Common myeloid progenitor, CD34-positive (primary cell): ENCODE measurements around the gene RASL11B.

ENCODE experiments used
- CTCF ChIA-PET: fragments of 350-600 bp; sonication (Branson Sonifier 250); formaldehyde crosslinking; loops from one replicate; lab custom pipeline; 2021; ENCODE audit warnings: antibody characterized with exemption; lab: Charles Lee
- POLR2A ChIA-PET: fragments of 350-600 bp; sonication (Branson Sonifier 250); formaldehyde crosslinking; loops from one replicate; lab custom pipeline; 2021; ENCODE audit warnings: antibody characterized with exemption; lab: Charles Lee
- DNase-seq, 3 donors: peaks; one replicate each; pipeline versions ENCODE4 v3.0.0 to v3.0.0-alpha.2; 2013
- H3K27ac ChIP-seq, 2 experiments: 1 replicate in 1 of 2; 2 replicates in 1 of 2; pipeline ENCODE4 v1.7.0; 2013; ENCODE audit warnings: inconsistent platforms in 2 of 2, low read length in 2 of 2, mild to moderate bottlenecking in 2 of 2, low read depth in 1 of 2, moderate library complexity in 1 of 2; ENCODE audit not compliant: severe bottlenecking in 2 of 2, insufficient read depth in 1 of 2, poor library complexity in 1 of 2
- H3K27me3 ChIP-seq, 5 experiments: replicated peaks in 2 of 5; 1 replicate in 3 of 5; 2 replicates in 2 of 5; pipeline versions ENCODE4 v1.6.1 to v1.7.0; 2013; ENCODE audit warnings: low read length in 4 of 5, mild to moderate bottlenecking in 2 of 5, moderate library complexity in 2 of 5, inconsistent platforms in 1 of 5; ENCODE audit not compliant: insufficient read depth in 5 of 5, control insufficient read depth in 4 of 5
- H3K36me3 ChIP-seq, 4 experiments: 1 replicate in 2 of 4; 2 replicates in 2 of 4; pipeline versions ENCODE4 v1.6.1 to v1.7.0; 2013; ENCODE audit warnings: low read length in 3 of 4, control low read depth in 1 of 4, mild to moderate bottlenecking in 1 of 4; ENCODE audit not compliant: control insufficient read depth in 4 of 4, insufficient read depth in 4 of 4
- H3K4me1 ChIP-seq, 4 experiments: 1 replicate in 3 of 4; 2 replicates in 1 of 4; pipeline versions ENCODE4 v1.6.1 to v1.7.1; 2013; ENCODE audit warnings: low read length in 3 of 4, mild to moderate bottlenecking in 3 of 4, control low read depth in 1 of 4, inconsistent platforms in 1 of 4, moderate library complexity in 1 of 4; ENCODE audit not compliant: control insufficient read depth in 4 of 4, insufficient read depth in 4 of 4; ENCODE audit errors: control extremely low read depth in 1 of 4
- H3K4me3 ChIP-seq, 7 experiments: 1 replicate in 4 of 7; 2 replicates in 3 of 7; pipeline versions ENCODE4 v1.5.1 to v1.7.0; 2013; ENCODE audit warnings: mild to moderate bottlenecking in 7 of 7, low read length in 6 of 7, moderate library complexity in 6 of 7, inconsistent platforms in 2 of 7, low read depth in 2 of 7, control low read depth in 1 of 7; ENCODE audit not compliant: insufficient read depth in 4 of 7, control insufficient read depth in 1 of 7; ENCODE audit errors: extremely low read depth in 1 of 7
- H3K9me3 ChIP-seq, 5 experiments: 1 replicate in 4 of 5; 2 replicates in 1 of 5; pipeline versions ENCODE4 v1.6.1 to v1.7.1; 2013; ENCODE audit warnings: low read length in 4 of 5, mild to moderate bottlenecking in 2 of 5, inconsistent platforms in 1 of 5, low read depth in 1 of 5, moderate library complexity in 1 of 5; ENCODE audit not compliant: control insufficient read depth in 4 of 5, insufficient read depth in 2 of 5; ENCODE audit errors: control extremely low read depth in 1 of 5
- WGBS: methylation state at CpG from one replicate; pipeline ENCODE4 v1.1.5; 2013; ENCODE audit not compliant: insufficient coverage; 5-methylcytosine and 5-hydroxymethylcytosine counted together

The RASL11B gene

DNA sequence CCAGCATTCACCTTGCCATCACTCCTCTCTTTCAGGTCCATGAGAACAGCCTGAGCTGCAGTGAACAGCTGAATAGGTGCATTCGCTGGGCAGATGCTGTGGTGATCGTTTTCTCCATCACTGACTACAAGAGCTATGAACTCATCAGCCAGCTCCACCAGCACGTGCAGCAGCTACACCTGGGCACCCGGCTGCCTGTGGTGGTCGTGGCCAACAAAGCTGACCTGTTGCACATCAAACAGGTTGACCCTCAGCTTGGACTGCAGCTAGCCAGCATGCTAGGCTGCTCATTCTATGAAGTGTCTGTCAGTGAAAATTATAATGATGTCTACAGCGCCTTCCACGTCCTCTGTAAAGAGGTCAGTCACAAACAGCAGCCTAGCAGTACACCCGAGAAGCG lies 3.2 kb downstream of the RASL11B start:
- H3K9me3 ChIP-seq: peaks cover 0 to 2% (median 0%) of the 10 kb centered on the region in 5 experiments
- H3K36me3 ChIP-seq: no peaks in the 10 kb centered on the region
- POLR2A ChIA-PET: no interaction called here
- H3K27me3 ChIP-seq: peaks cover 0 to 32% (median 14%) of the 10 kb centered on the region in 5 experiments
- H3K4me3 ChIP-seq: no peak overlapping the region
- H3K27ac ChIP-seq: no peak overlapping the region
- WGBS: 96% methylated on average over 8 of the region's 9 CpGs
- CTCF ChIA-PET: no interaction called here
- H3K4me1 ChIP-seq: peaks cover 0 to 16% (median 13%) of the 10 kb centered on the region in 4 experiments
- DNase-seq: no peak

DNA sequence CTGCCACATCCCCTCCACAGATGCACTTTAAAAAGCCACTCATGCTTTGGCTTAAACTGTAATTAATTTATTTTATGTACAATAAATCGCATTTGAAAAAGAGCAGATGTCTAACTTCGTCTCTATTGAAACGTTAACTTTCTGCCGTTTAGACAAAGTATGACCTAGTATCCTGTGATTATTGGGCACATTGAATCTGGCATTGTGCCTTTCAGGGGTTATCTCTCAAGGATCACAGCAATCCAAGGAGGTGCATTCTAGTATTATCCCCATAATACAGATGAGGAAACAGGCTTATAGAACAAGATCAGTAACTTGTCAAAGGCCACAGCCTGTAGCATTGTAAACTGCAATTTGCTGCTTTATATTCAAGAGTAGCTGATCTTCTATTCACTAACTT lies 4.6 kb downstream of the RASL11B start:
- Histone ChIP-seq H3K27ac (no peak overlapping the region), H3K36me3 (peaks cover 0 to 6% (median 0%) of the 10 kb centered on the region in 4 experiments), H3K4me3 (no peak overlapping the region), H3K9me3 (peaks cover 0 to 2% (median 0%) of the 10 kb centered on the region in 5 experiments), H3K27me3 (peaks cover 0 to 18% (median 9%) of the 10 kb centered on the region in 5 experiments), H3K4me1 (peaks cover 0 to 10% (median 9%) of the 10 kb centered on the region in 4 experiments)
- ChIA-PET CTCF (no interaction called here), POLR2A (no interaction called here)
- DNase-seq: no peak
- WGBS: 60% methylated on average over 2 of the region's 4 CpGs

DNA sequence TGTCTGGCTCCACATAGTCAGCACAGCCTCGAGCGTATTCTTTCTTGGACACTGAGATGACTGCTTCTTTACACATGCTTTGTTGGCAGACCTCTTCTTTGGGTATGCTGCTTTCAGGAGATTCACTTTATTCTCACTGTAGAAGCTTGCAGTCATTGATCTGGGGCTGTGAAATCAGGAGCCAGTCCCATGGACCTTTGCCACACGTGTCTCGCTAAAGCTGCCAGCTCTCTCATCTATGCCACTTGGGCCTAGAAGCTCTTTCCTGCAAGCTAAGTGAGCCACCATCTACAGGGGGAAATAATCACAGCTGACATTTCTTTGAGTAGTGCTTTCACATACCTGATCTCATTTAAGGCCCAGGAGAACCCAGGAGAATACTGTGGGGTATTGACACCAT lies 5.0 kb downstream of the RASL11B start:
- WGBS: 100% methylated on average over 2 of the region's 4 CpGs
- ChIA-PET POLR2A (no interaction called here), CTCF (no interaction called here)
- Histone ChIP-seq H3K4me1 (peaks cover 0 to 7% (median 6%) of the 10 kb centered on the region in 4 experiments), H3K36me3 (peaks cover 0 to 6% (median 0%) of the 10 kb centered on the region in 4 experiments), H3K27ac (no peak overlapping the region), H3K27me3 (peaks cover 0 to 17% (median 9%) of the 10 kb centered on the region in 5 experiments), H3K9me3 (peaks cover 0 to 2% (median 0%) of the 10 kb centered on the region in 5 experiments), H3K4me3 (no peak overlapping the region)
- DNase-seq: no peak

DNA sequence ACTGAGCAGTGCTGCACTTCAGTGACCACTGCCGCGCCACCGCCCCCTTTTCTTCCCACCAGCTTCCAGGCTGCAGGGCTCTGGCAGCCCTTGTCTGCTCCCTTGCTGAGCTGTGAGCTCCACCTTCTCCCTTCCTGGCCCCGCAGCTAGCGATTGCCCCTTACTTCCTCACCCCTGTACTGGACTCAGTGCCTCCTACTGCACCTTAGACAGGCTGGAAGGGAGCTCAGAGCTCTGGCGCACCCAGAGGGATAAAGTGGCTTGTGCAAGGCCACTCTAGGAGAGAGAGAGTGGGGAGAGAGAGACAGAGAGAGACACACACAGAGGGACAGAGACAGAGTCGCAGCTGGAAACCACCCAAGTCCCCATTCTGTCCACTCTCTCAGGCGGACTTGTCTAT lies 6.0 kb downstream of the RASL11B start:
- Histone ChIP-seq H3K4me3 (no peak overlapping the region), H3K27ac (no peak overlapping the region), H3K4me1 (no peaks in the 10 kb centered on the region), H3K9me3 (no peaks in the 10 kb centered on the region), H3K27me3 (peaks cover 0 to 7% (median 2%) of the 10 kb centered on the region in 5 experiments), H3K36me3 (peaks cover 0 to 7% (median 2%) of the 10 kb centered on the region in 4 experiments)
- WGBS: 87% methylated on average over 6 of the region's 8 CpGs
- CTCF ChIA-PET: interaction anchor here (1.2 kb wide), 1 partner anchor 280 kb away, joined by 4 read pairs; no protein-coding TSS in a partner anchor
- POLR2A ChIA-PET: no interaction called here
- no peak for DNase-seq

DNA sequence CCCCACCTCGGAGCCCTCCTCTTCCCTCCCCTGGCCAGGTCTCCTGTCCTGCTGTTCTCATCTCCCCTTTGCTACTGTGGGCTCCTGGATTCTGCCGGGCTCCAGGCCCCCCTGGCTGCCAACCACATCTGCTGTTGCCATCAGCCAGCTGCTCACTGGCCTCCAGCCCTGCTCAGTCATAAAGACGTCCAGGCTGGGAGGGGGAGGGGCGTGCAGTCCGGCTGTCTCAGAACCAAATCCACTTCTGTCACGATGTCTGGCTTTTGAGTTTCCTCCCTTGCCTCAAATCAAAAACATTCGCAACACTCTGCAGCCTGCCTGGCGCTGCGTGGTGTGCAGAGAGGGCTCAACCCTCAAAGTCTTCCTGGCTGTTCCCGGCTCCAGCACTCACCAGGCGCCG lies 7.1 kb downstream of the RASL11B start:
- WGBS: 91% methylated on average over 10 of the region's 12 CpGs
- no peak for DNase-seq
- H3K27ac ChIP-seq: no peak overlapping the region
- no peak overlapping the region for H3K4me3 ChIP-seq
- H3K9me3 ChIP-seq: no peaks in the 10 kb centered on the region
- POLR2A ChIA-PET: interaction anchor here (0.6 kb wide), 1 partner anchor 191 kb away, joined by 3 read pairs; no protein-coding TSS in a partner anchor
- H3K36me3 ChIP-seq: peaks cover 0 to 10% (median 4%) of the 10 kb centered on the region in 4 experiments
- no peaks in the 10 kb centered on the region for H3K27me3 ChIP-seq
- H3K4me1 ChIP-seq: no peaks in the 10 kb centered on the region
- CTCF ChIA-PET: no interaction called here

DNA sequence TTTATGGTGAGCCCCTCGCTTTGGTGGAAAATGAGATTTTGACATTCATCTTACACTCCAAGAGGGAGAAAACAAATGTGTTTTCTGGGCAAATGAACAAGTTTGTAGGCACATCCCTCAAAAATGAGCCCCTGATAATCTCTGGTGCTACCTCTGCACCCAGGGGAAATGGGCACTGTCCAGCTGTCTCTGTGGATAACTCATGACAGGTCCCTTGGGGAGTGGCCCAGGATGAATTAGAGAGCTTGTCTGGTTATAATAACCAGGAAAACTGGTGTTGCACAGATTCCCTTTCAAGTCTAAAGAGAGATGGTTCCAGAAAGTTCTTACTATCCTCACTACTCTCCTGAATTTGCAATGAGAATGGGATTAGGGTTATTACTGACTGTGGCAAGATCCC lies 7.5 kb downstream of the RASL11B start:
- no peaks in the 10 kb centered on the region for H3K9me3 ChIP-seq
- ChIA-PET POLR2A (no interaction called here), CTCF (no interaction called here)
- H3K27me3 ChIP-seq: no peaks in the 10 kb centered on the region
- H3K36me3 ChIP-seq: peaks cover 0 to 10% (median 6%) of the 10 kb centered on the region in 4 experiments
- no peak overlapping the region for H3K4me3 ChIP-seq
- H3K4me1 ChIP-seq: no peaks in the 10 kb centered on the region
- WGBS: no CpG with 5 or more reads among the region's 1 CpG
- no peak for DNase-seq
- no peak overlapping the region for H3K27ac ChIP-seq

DNA sequence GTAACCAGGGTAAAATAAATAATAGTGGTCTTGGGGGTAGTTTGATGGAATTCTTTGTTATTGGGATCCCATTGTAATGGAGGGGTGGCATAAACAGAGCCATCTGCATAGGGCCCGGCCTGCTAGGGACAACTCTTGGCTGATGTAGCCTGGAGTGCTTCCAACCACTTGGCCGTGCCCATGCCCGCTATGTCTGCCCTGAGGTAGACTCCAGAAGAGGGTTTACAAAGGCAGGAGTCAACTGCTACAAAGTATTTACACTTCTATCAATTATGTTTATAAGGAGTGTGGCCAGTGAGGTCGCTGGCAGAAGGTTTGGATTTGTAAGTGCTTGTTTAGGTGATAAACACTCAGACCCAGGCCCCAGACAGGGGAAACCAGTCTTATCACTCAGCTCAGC lies 8.1 kb downstream of the RASL11B start:
- 90% methylated on average over 2 of the region's 4 CpGs for WGBS
- ChIA-PET CTCF (no interaction called here), POLR2A (no interaction called here)

More for the DNA sequence above, 8.1 kb downstream of the RASL11B start:
- Histone ChIP-seq H3K4me3 (no peak overlapping the region), H3K36me3 (peaks cover 0 to 10% (median 6%) of the 10 kb centered on the region in 4 experiments), H3K4me1 (no peaks in the 10 kb centered on the region), H3K27me3 (no peaks in the 10 kb centered on the region), H3K9me3 (no peaks in the 10 kb centered on the region), H3K27ac (no peak overlapping the region)
- DNase-seq: no peak
